Lower leg skin (tissue), 4 donors: ENCODE measurements around the gene DGKA. TPM values are rescaled to one million over a fixed set of nuclear protein-coding genes. Genes with fewer than 3 reads are reported as not detected.

Experiments
- DNase-seq, 2 donors: peaks; one replicate each; pipeline ENCODE4 v3.0.0-alpha.2; 2019; ENCODE audit warnings: low spot score in 2 of 2
- H3K4me3 ChIP-seq: fragments of 200-600 bp; sonication (generic); 2 replicates; pipeline ENCODE4 v1.5.1; 2017; ENCODE audit warnings: mild to moderate bottlenecking, low read depth; ENCODE audit not compliant: poor library complexity, severe bottlenecking
- CTCF ChIP-seq, 3 donors: fragments of 450-650 bp; IDR thresholded peaks; one replicate each; pipeline ENCODE4 v1.5.1; 2016; ENCODE audit warnings: antibody characterized with exemption in 3 of 3, mild to moderate bottlenecking in 3 of 3, moderate library complexity in 2 of 3
- POLR2A ChIP-seq, 2 donors: fragments of 450-650 bp; IDR thresholded peaks; one replicate each; pipeline ENCODE4 v1.6.1; 2016 to 2017; ENCODE audit warnings: antibody characterized with exemption in 2 of 2, mild to moderate bottlenecking in 1 of 2, moderate library complexity in 1 of 2
- WGBS, 2 donors: methylation state at CpG; one replicate each; pipeline ENCODE4 v1.1.5; 2018; 5-methylcytosine and 5-hydroxymethylcytosine counted together
- intact Hi-C: fragments of 100-400 bp; cut with DNase I; formaldehyde crosslinking; loops from one replicate; pipeline ENCODE4 v1.15.0; 2023; ENCODE audit warnings: low total_unique reads
- total RNA-seq, 4 donors: library from RNA; depleted of rRNA; stranded (reverse); fragments of >200 nt; gene quantifications; one replicate each; pipeline ENCODE4 v1.1.0, GENCODE V29; 2016

The DGKA gene
- total RNA-seq, 4 donors from 2014 or later, result 139 to 354 (median 176) TPM

- no peak overlapping the region for H3K4me3 ChIP-seq
- intact Hi-C loops, result no loop called here
- WGBS, 2 donors, result 58 to 62% methylated on average over 6 of the region's 6 CpGs
- no peak for TF ChIP-seq POLR2A (IDR thresholded peaks at IDR 0.05)
- no peak for TF ChIP-seq CTCF (IDR thresholded peaks at IDR 0.05)
- no peak for DNase-seq
Measured at GRCh38 chr12:55955800-55956508, 25.0 kb downstream of the DGKA start.

- H3K4me3 ChIP-seq, result no peak overlapping the region
- peak in 1 of 2 donors; percentile 55 for DNase-seq
- TF ChIP-seq CTCF (IDR thresholded peaks at IDR 0.05), result no peak
- no peak for TF ChIP-seq POLR2A (IDR thresholded peaks at IDR 0.05)
- intact Hi-C loops, result no loop called here
- 53 to 74% methylated on average over 5 of the region's 5 CpGs for WGBS, 2 donors
Measured at GRCh38 chr12:55957106-55957859, 26.3 kb downstream of the DGKA start.

GRCh38 chr12:55963760-55964159, 32.8 kb downstream of the DGKA start:
- 86 to 90% methylated on average over 2 of the region's 2 CpGs for WGBS, 2 donors
- intact Hi-C loops, result no loop called here
- DNase-seq, result no peak
- no peak for TF ChIP-seq POLR2A (IDR thresholded peaks at IDR 0.05)
- TF ChIP-seq CTCF (IDR thresholded peaks at IDR 0.05), result no peak
- H3K4me3 ChIP-seq, result no peak overlapping the region

- no peak for TF ChIP-seq POLR2A (IDR thresholded peaks at IDR 0.05)
- TF ChIP-seq CTCF (IDR thresholded peaks at IDR 0.05), result no peak
- intact Hi-C loops, result no loop called here
- DNase-seq, result no peak
- WGBS, 2 donors, result 73% methylated on average over 5 of the region's 5 CpGs
- no peak overlapping the region for H3K4me3 ChIP-seq
Measured at GRCh38 chr12:55965240-55965639, 34.3 kb downstream of the DGKA start.

GRCh38 chr12:55965941-55966407, 35.0 kb downstream of the DGKA start, which contains the start of gene PMEL:
Gene PMEL, minus strand, starts transcription at chr12:55966042. Its CDS starts 31 bp downstream, at chr12:55966011.
- peak within 1 kb of the TSS; percentile 80 for H3K4me3 ChIP-seq
- TF ChIP-seq CTCF (IDR thresholded peaks at IDR 0.05) (no peak), POLR2A (IDR thresholded peaks at IDR 0.05) (no peak)
- intact Hi-C loops, result no loop called here
- no peak for DNase-seq
- WGBS, 2 donors, result 3 to 9% methylated on average over 4 of the region's 4 CpGs
